Vagina (tissue), 2 donors: ENCODE data around the gene HSD3B1. TPM values are rescaled to one million over a fixed set of nuclear protein-coding genes. Genes with fewer than 3 reads are reported as not detected.

Experiments used
- DNase-seq, 2 donors: peaks; one replicate each; pipeline ENCODE4 v3.0.0-alpha.2; 2017; ENCODE audit errors: extremely low spot score in 2 of 2
- H3K27ac ChIP-seq: fragments of 200-600 bp; sonication (generic); one replicate; pipeline ENCODE4 v1.5.1; 2019
- H3K27me3 ChIP-seq: fragments of 200-600 bp; sonication (generic); one replicate; pipeline ENCODE4 v1.5.1; 2019
- H3K36me3 ChIP-seq, 2 donors: fragments of 200-600 bp; sonication (generic); one replicate each; pipeline ENCODE4 v1.5.1; 2017 to 2019
- H3K4me1 ChIP-seq: fragments of 200-600 bp; sonication (generic); one replicate; pipeline ENCODE4 v1.5.1; 2019
- H3K4me3 ChIP-seq, 2 donors: fragments of 200-600 bp; sonication (generic); 1 replicate in 1 of 2; 2 replicates in 1 of 2; pipeline ENCODE4 v1.5.1; 2016 to 2019
- H3K9me3 ChIP-seq: fragments of 200-600 bp; sonication (generic); one replicate; pipeline ENCODE4 v1.5.1; 2019
- CTCF ChIP-seq, 3 experiments: fragments of 450-650 bp in 2 of 3; fragments of 200-600 bp in 1 of 3; sonication (generic) in 1 of 3; IDR thresholded peaks; one replicate each; pipeline ENCODE4 v1.5.1; 2017 to 2019; ENCODE audit warnings: antibody characterized with exemption in 3 of 3, mild to moderate bottlenecking in 2 of 3, moderate library complexity in 2 of 3
- POLR2A ChIP-seq, 2 donors: fragments of 450-650 bp; IDR thresholded peaks; one replicate each; pipeline ENCODE4 v1.6.1; 2017; ENCODE audit warnings: antibody characterized with exemption in 2 of 2, mild to moderate bottlenecking in 2 of 2, moderate library complexity in 2 of 2
- POLR2AphosphoS5 ChIP-seq, 2 donors: sonication (generic); formaldehyde crosslinking; IDR thresholded peaks; one replicate each; pipeline ENCODE4 v1.9.0; 2017; ENCODE audit warnings: antibody characterized with exemption in 2 of 2, mild to moderate bottlenecking in 2 of 2, low read depth in 1 of 2; ENCODE audit not compliant: insufficient read depth in 1 of 2
- intact Hi-C: fragments of 100-400 bp; cut with DNase I; formaldehyde crosslinking; loops from one replicate; pipeline ENCODE4 v1.15.1; 2023
- total RNA-seq: library from RNA; depleted of rRNA; stranded (reverse); fragments of >200 nt; gene quantifications from one replicate; pipeline ENCODE4 v1.2.3, GENCODE V29; 2016

Gene HSD3B1
- total RNA-seq, 1 donor from 2014 or later = not detected

GRCh38 chr1:119488216-119488615, 18.8 kb upstream of the HSD3B1 start:
- intact Hi-C loops = no loop called here

GRCh38 chr1:119489201-119489600, 17.8 kb upstream of the HSD3B1 start:
- Histone ChIP-seq H3K4me3 (no peak overlapping the region), H3K36me3 (no peaks in the 10 kb centered on the region), H3K27me3 (no peaks in the 10 kb centered on the region), H3K9me3 (no peaks in the 10 kb centered on the region), H3K27ac (no peak overlapping the region), H3K4me1 (no peaks in the 10 kb centered on the region)
- intact Hi-C loops = no loop called here
- no peak for DNase-seq
- TF ChIP-seq CTCF (IDR thresholded peaks at IDR 0.05) (no peak), POLR2AphosphoS5 (IDR thresholded peaks at IDR 0.05; ENCODE audit: insufficient read depth in 1 of 2, low read depth in 1 of 2) (no peak)

More at GRCh38 chr1:119488216-119488615, 18.8 kb upstream of the HSD3B1 start:
- no peak overlapping the region for H3K27ac ChIP-seq
- TF ChIP-seq POLR2AphosphoS5 (IDR thresholded peaks at IDR 0.05; ENCODE audit: insufficient read depth in 1 of 2, low read depth in 1 of 2) (no peak), CTCF (IDR thresholded peaks at IDR 0.05) (no peak), POLR2A (IDR thresholded peaks at IDR 0.05) (no peak)
- no peaks in the 10 kb centered on the region for H3K9me3 ChIP-seq
- H3K27me3 ChIP-seq = no peaks in the 10 kb centered on the region
- H3K4me1 ChIP-seq = no peaks in the 10 kb centered on the region
- peak; percentile 25 to 60 for DNase-seq
- no peaks in the 10 kb centered on the region for H3K36me3 ChIP-seq
- no peak overlapping the region for H3K4me3 ChIP-seq

- no peak for TF ChIP-seq POLR2AphosphoS5 (IDR thresholded peaks at IDR 0.05; ENCODE audit: insufficient read depth in 1 of 2, low read depth in 1 of 2)
- TF ChIP-seq POLR2A (IDR thresholded peaks at IDR 0.05) = no peak
- TF ChIP-seq CTCF (IDR thresholded peaks at IDR 0.05) = no peak
- intact Hi-C loops = no loop called here
- DNase-seq = peak in 1 of 2 donors; percentile 2
These were observed 16.1 kb upstream of the HSD3B1 start for GRCh38 chr1:119490925-119491324.

GRCh38 chr1:119492763-119493162, 14.2 kb upstream of the HSD3B1 start:
- TF ChIP-seq CTCF (IDR thresholded peaks at IDR 0.05) (no peak), POLR2AphosphoS5 (IDR thresholded peaks at IDR 0.05; ENCODE audit: insufficient read depth in 1 of 2, low read depth in 1 of 2) (no peak), POLR2A (IDR thresholded peaks at IDR 0.05) (no peak)
- DNase-seq = peak in 1 of 2 donors; percentile 3
- Histone ChIP-seq H3K27me3 (no peaks in the 10 kb centered on the region), H3K27ac (no peak overlapping the region), H3K4me3 (no peak overlapping the region), H3K36me3 (no peaks in the 10 kb centered on the region), H3K4me1 (no peaks in the 10 kb centered on the region), H3K9me3 (no peaks in the 10 kb centered on the region)
- intact Hi-C loops = no loop called here

More at GRCh38 chr1:119490925-119491324, 16.1 kb upstream of the HSD3B1 start:
- Histone ChIP-seq H3K27ac (no peak overlapping the region), H3K36me3 (no peaks in the 10 kb centered on the region), H3K27me3 (no peaks in the 10 kb centered on the region), H3K9me3 (no peaks in the 10 kb centered on the region), H3K4me3 (no peak overlapping the region), H3K4me1 (no peaks in the 10 kb centered on the region)

- Histone ChIP-seq H3K4me1 (no peaks in the 10 kb centered on the region), H3K4me3 (no peak overlapping the region), H3K27me3 (no peaks in the 10 kb centered on the region), H3K9me3 (no peaks in the 10 kb centered on the region), H3K36me3 (no peaks in the 10 kb centered on the region), H3K27ac (no peak overlapping the region)
- no peak for DNase-seq
- intact Hi-C loops = no loop called here
- TF ChIP-seq POLR2AphosphoS5 (IDR thresholded peaks at IDR 0.05; ENCODE audit: insufficient read depth in 1 of 2, low read depth in 1 of 2) (no peak), CTCF (IDR thresholded peaks at IDR 0.05) (no peak), POLR2A (IDR thresholded peaks at IDR 0.05) (no peak)
These were observed 2.2 kb upstream of the HSD3B1 start for GRCh38 chr1:119504831-119505230.
